ENCODE measurements around the gene ADAMTS12. TPM values are rescaled to one million over a fixed set of nuclear protein-coding genes. Genes with fewer than 3 reads are reported as not detected.

ADAMTS12 gene
- polyA plus RNA-seq, 3 donors, result not detected

- H3K36me3 ChIP-seq (replicated peaks in 1 of 2; ENCODE audit: control insufficient read depth in 1 of 2, insufficient read depth in 2 of 2, low read length in 2 of 2), result no peaks in the 10 kb centered on the region
- no peak overlapping the region for H3K9ac ChIP-seq (ENCODE audit: insufficient read depth, low read length, poor library complexity, severe bottlenecking)
- intact Hi-C loops (cut with micrococcal nuclease), result no loop called here
- H3K79me2 ChIP-seq (ENCODE audit: insufficient read depth, low read length), result no peaks in the 10 kb centered on the region
- H3K27ac ChIP-seq (ENCODE audit: low read depth in 1 of 2, low read length in 2 of 2), result no peak overlapping the region
- H2AFZ ChIP-seq (ENCODE audit: insufficient read depth, low read depth, low read length, poor library complexity, severe bottlenecking), result no peak overlapping the region
- H3K4me3 ChIP-seq (replicated peaks in 1 of 3; ENCODE audit: low read depth in 2 of 3, low read length in 3 of 3), result no peak overlapping the region
- no peaks in the 10 kb centered on the region for H4K20me1 ChIP-seq (ENCODE audit: insufficient read depth, low read length)
- H3K4me2 ChIP-seq (replicated peaks; ENCODE audit: extremely low read depth, low read length, poor library complexity, severe bottlenecking), result no peak overlapping the region
- peaks cover 0 to 2% (median 2%) of the 10 kb centered on the region in 3 donors for H3K27me3 Mint-ChIP-seq (ENCODE audit: low read depth in 3 of 3)
- WGBS (ENCODE audit: insufficient coverage), result 74% methylated on average over 5 of the region's 10 CpGs
- peaks cover 4 to 6% of the 10 kb centered on the region in 2 donors for H3K9me3 ChIP-seq (replicated peaks in 1 of 2; ENCODE audit: control insufficient read depth in 1 of 2, insufficient read depth in 1 of 2, low read length in 2 of 2)
- H3K36me3 Mint-ChIP-seq, result no peaks in the 10 kb centered on the region
- no peak overlapping the region for H3K4me3 Mint-ChIP-seq
- peaks cover 0 to 15% (median 2%) of the 10 kb centered on the region in 7 donors for H3K9me3 Mint-ChIP-seq
- no peaks in the 10 kb centered on the region for H3K4me1 Mint-ChIP-seq
- H3K27ac Mint-ChIP-seq, result peak overlapping the region in 1 of 7 donors; percentile 7
- TF ChIP-seq CTCF (IDR thresholded peaks at IDR 0.05), result no peak
- DNase-seq, result no peak
- no peaks in the 10 kb centered on the region for H3K4me1 ChIP-seq (ENCODE audit: control insufficient read depth in 1 of 2, insufficient read depth in 2 of 2, low read length in 2 of 2)
- no peaks in the 10 kb centered on the region for H3K27me3 ChIP-seq (ENCODE audit: control insufficient read depth in 2 of 2, insufficient read depth in 2 of 2, low read length in 2 of 2)
These were observed 361.4 kb downstream of the ADAMTS12 start for GRCh38 chr5:33530183-33531036.

GRCh38 chr5:33527696-33528095, 364.1 kb downstream of the ADAMTS12 start:
- no peak overlapping the region for H3K4me3 Mint-ChIP-seq
- H3K27me3 Mint-ChIP-seq (ENCODE audit: low read depth in 3 of 3), result peaks cover 0 to 2% (median 2%) of the 10 kb centered on the region in 3 donors
- no peaks in the 10 kb centered on the region for H3K9me3 ChIP-seq (replicated peaks in 1 of 2; ENCODE audit: control insufficient read depth in 1 of 2, insufficient read depth in 1 of 2, low read length in 2 of 2)
- H3K27ac ChIP-seq (ENCODE audit: low read depth in 1 of 2, low read length in 2 of 2), result no peak overlapping the region
- no peaks in the 10 kb centered on the region for H3K36me3 ChIP-seq (replicated peaks in 1 of 2; ENCODE audit: control insufficient read depth in 1 of 2, insufficient read depth in 2 of 2, low read length in 2 of 2)
- no peak overlapping the region for H3K27ac Mint-ChIP-seq
- H4K20me1 ChIP-seq (ENCODE audit: insufficient read depth, low read length), result no peaks in the 10 kb centered on the region
- H3K79me2 ChIP-seq (ENCODE audit: insufficient read depth, low read length), result no peaks in the 10 kb centered on the region
- H3K4me1 ChIP-seq (ENCODE audit: control insufficient read depth in 1 of 2, insufficient read depth in 2 of 2, low read length in 2 of 2), result no peaks in the 10 kb centered on the region
- no peaks in the 10 kb centered on the region for H3K27me3 ChIP-seq (ENCODE audit: control insufficient read depth in 2 of 2, insufficient read depth in 2 of 2, low read length in 2 of 2)
- WGBS (ENCODE audit: insufficient coverage), result 86% methylated on average over 1 of the region's 2 CpGs
- no peak overlapping the region for H3K9ac ChIP-seq (ENCODE audit: insufficient read depth, low read length, poor library complexity, severe bottlenecking)
- DNase-seq, result no peak
- no peak for TF ChIP-seq CTCF (IDR thresholded peaks at IDR 0.05)
- H3K4me2 ChIP-seq (replicated peaks; ENCODE audit: extremely low read depth, low read length, poor library complexity, severe bottlenecking), result no peak overlapping the region
- H3K9me3 Mint-ChIP-seq, result peaks cover 0 to 13% (median 2%) of the 10 kb centered on the region in 7 donors
- intact Hi-C loops (cut with micrococcal nuclease), result no loop called here
- no peaks in the 10 kb centered on the region for H3K36me3 Mint-ChIP-seq
- no peak overlapping the region for H2AFZ ChIP-seq (ENCODE audit: insufficient read depth, low read depth, low read length, poor library complexity, severe bottlenecking)
- H3K4me3 ChIP-seq (replicated peaks in 1 of 3; ENCODE audit: low read depth in 2 of 3, low read length in 3 of 3), result no peak overlapping the region
- no peaks in the 10 kb centered on the region for H3K4me1 Mint-ChIP-seq

Data from CD14-positive monocyte (primary cell).